OCI-LY1 (cell line): ENCODE data around the gene LPCAT3.

Source experiments
- EZH2 ChIP-seq: fragments of 200-600 bp; sonication (generic), shearing (Covaris generic); IDR thresholded peaks from 2 replicates; pipeline ENCODE4 v1.8.0; 2017; ENCODE audit warnings: borderline replicate concordance, mixed run types, mild to moderate bottlenecking, antibody characterized with exemption, low read length, moderate library complexity, mixed read lengths
- TF ChIP-seq, protein P1 (sequence below): fragments of 200-600 bp; sonication (generic), shearing (Covaris generic); IDR thresholded peaks from 2 replicates; pipeline ENCODE4 v1.5.1; 2017; ENCODE audit warnings: mild to moderate bottlenecking, antibody characterized with exemption, low read length, moderate library complexity, mixed read lengths

DNA sequence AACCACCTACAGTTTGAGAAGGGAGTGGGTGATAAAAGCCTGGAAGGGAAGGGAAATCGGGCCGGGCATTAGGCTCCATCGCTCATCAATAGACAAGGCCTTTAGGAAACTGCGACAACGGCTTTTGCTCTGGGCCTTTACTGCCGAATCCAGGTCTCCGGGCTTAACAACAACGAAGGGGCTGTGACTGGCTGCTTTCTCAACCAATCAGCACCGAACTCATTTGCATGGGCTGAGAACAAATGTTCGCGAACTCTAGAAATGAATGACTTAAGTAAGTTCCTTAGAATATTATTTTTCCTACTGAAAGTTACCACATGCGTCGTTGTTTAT is 74.9 kb downstream of the LPCAT3 start:
- TF ChIP-seq, protein P1, sequence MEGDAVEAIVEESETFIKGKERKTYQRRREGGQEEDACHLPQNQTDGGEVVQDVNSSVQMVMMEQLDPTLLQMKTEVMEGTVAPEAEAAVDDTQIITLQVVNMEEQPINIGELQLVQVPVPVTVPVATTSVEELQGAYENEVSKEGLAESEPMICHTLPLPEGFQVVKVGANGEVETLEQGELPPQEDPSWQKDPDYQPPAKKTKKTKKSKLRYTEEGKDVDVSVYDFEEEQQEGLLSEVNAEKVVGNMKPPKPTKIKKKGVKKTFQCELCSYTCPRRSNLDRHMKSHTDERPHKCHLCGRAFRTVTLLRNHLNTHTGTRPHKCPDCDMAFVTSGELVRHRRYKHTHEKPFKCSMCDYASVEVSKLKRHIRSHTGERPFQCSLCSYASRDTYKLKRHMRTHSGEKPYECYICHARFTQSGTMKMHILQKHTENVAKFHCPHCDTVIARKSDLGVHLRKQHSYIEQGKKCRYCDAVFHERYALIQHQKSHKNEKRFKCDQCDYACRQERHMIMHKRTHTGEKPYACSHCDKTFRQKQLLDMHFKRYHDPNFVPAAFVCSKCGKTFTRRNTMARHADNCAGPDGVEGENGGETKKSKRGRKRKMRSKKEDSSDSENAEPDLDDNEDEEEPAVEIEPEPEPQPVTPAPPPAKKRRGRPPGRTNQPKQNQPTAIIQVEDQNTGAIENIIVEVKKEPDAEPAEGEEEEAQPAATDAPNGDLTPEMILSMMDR: no peak
- no peak for TF ChIP-seq EZH2
